Endothelial cell of umbilical vein (primary cell): ENCODE results near the gene KIF23. TPM values are rescaled to one million over a fixed set of nuclear protein-coding genes. Genes with fewer than 3 reads are reported as not detected.

Experiments used
- BruUV-seq: library from RNA; stranded (reverse); fragments of 400-500 nt; replicated peaks from 2 replicates; lab custom pipeline; 2021; lab: Mats Ljungman, UMichigan
- CTCF ChIA-PET: fragments of 300-600, 350-600 bp; sonication (Branson Sonifier 250); formaldehyde crosslinking; loops from one replicate; lab custom pipeline; 2021; ENCODE audit warnings: antibody characterized with exemption, inconsistent platforms; lab: Charles Lee
- POLR2A ChIA-PET: fragments of 300-600, 350-600 bp; sonication (Branson Sonifier 250); formaldehyde crosslinking; loops from one replicate; lab custom pipeline; 2021; ENCODE audit warnings: antibody characterized with exemption, inconsistent platforms; lab: Charles Lee
- DNase-seq: peaks from one replicate; pipeline ENCODE4 v3.0.0-alpha.2; 2011; ENCODE audit warnings: low read depth, low spot score
- FAIRE-seq: peaks from 2 replicates; lab custom pipeline; 2011; peaks lifted over from hg19 to GRCh38; lab: Jason Lieb, UNC
- H2AFZ ChIP-seq: 2 replicates; pipeline ENCODE4 v1.6.0; 2012; ENCODE audit warnings: low read depth, low read length, control low read depth, inconsistent platforms
- H3K27ac ChIP-seq: 2 replicates; pipeline ENCODE4 v1.5.1; 2011; ENCODE audit warnings: low read depth, mild to moderate bottlenecking, control low read depth, low read length, moderate library complexity; ENCODE audit not compliant: insufficient read depth
- H3K27me3 ChIP-seq, 2 experiments: 2 replicates each; pipeline versions ENCODE4 v1.6.0 to v1.6.1; 2011; ENCODE audit warnings: low read length in 2 of 2, mixed read lengths in 1 of 2; ENCODE audit not compliant: control insufficient read depth in 2 of 2, insufficient read depth in 2 of 2
- H3K36me3 ChIP-seq, 2 experiments: 2 replicates in 1 of 2; 3 replicates in 1 of 2; pipeline ENCODE4 v1.5.1; 2011; ENCODE audit warnings: low read length in 2 of 2, mild to moderate bottlenecking in 1 of 2, moderate library complexity in 1 of 2; ENCODE audit not compliant: control insufficient read depth in 2 of 2, insufficient read depth in 2 of 2; ENCODE audit errors: extremely low read depth in 1 of 2
- H3K4me1 ChIP-seq: 3 replicates; pipeline ENCODE4 v1.5.1; 2011; ENCODE audit warnings: mild to moderate bottlenecking, low read length; ENCODE audit not compliant: control insufficient read depth, insufficient read depth; ENCODE audit errors: extremely low read depth
- H3K4me2 ChIP-seq: 2 replicates; pipeline ENCODE4 v1.6.1; 2011; ENCODE audit warnings: low read length, control low read depth, mixed read lengths; ENCODE audit not compliant: insufficient read depth
- H3K4me3 ChIP-seq, 3 experiments: fragments of 200-600 bp in 1 of 3; sonication (generic), shearing (Covaris generic) in 1 of 3; replicated peaks in 1 of 3; 2 replicates each; pipeline ENCODE4 v1.5.1; 2011 to 2016; ENCODE audit warnings: control low read depth in 3 of 3, low read length in 3 of 3, mild to moderate bottlenecking in 2 of 3, inconsistent platforms in 1 of 3, low read depth in 1 of 3, moderate library complexity in 1 of 3; ENCODE audit not compliant: insufficient read depth in 1 of 3
- H3K79me2 ChIP-seq: 2 replicates; pipeline ENCODE4 v1.6.0; 2012; ENCODE audit warnings: low read length, inconsistent platforms; ENCODE audit not compliant: control insufficient read depth, insufficient read depth
- H3K9ac ChIP-seq: replicated peaks from 2 replicates; pipeline ENCODE3; 2011; ENCODE audit warnings: low read length, control low read depth; ENCODE audit not compliant: insufficient read depth; ENCODE audit errors: extremely low read depth
- H3K9me1 ChIP-seq: replicated peaks from 3 replicates; pipeline ENCODE4 v1.6.0; 2011; ENCODE audit warnings: mild to moderate bottlenecking, low read length; ENCODE audit not compliant: control insufficient read depth, insufficient read depth; ENCODE audit errors: extremely low read depth
- H3K9me3 ChIP-seq: replicated peaks from 2 replicates; pipeline ENCODE4 v1.5.1; 2012; ENCODE audit warnings: low read length, inconsistent platforms; ENCODE audit not compliant: control insufficient read depth, insufficient read depth
- H4K20me1 ChIP-seq: replicated peaks from 2 replicates; pipeline ENCODE3; 2011; ENCODE audit warnings: mild to moderate bottlenecking, low read length; ENCODE audit not compliant: control insufficient read depth, insufficient read depth; ENCODE audit errors: extremely low read depth
- EZH2 ChIP-seq: IDR thresholded peaks from 2 replicates; pipeline ENCODE4 v1.6.1; 2012; ENCODE audit warnings: borderline replicate concordance, low read depth, mild to moderate bottlenecking, moderate library complexity, low read length, inconsistent platforms; ENCODE audit not compliant: severe bottlenecking
- FOS ChIP-seq: IDR thresholded peaks from 2 replicates; pipeline ENCODE4 v1.6.1; 2011; ENCODE audit warnings: mild to moderate bottlenecking, low read length, moderate library complexity, borderline replicate concordance; ENCODE audit not compliant: insufficient read depth
- GATA2 ChIP-seq: IDR thresholded peaks from 2 replicates; pipeline ENCODE4 v1.7.0; 2011; ENCODE audit warnings: low read depth, mild to moderate bottlenecking, moderate library complexity, mixed read lengths, low read length; ENCODE audit not compliant: insufficient read length, insufficient read depth
- JUN ChIP-seq: IDR thresholded peaks from 2 replicates; pipeline ENCODE4 v1.6.1; 2011; ENCODE audit warnings: borderline replicate concordance, low read depth; ENCODE audit not compliant: insufficient read length, insufficient read depth
- MYC ChIP-seq: IDR thresholded peaks from one replicate; pipeline ENCODE4 v1.6.1; 2011; ENCODE audit warnings: mild to moderate bottlenecking, low read depth, low read length
- POLR2A ChIP-seq: IDR thresholded peaks from 2 replicates; pipeline ENCODE4 v1.6.1; 2012; ENCODE audit warnings: low read depth, mild to moderate bottlenecking, control low read depth, low read length
- POLR2AphosphoS5 ChIP-seq: IDR thresholded peaks from 2 replicates; pipeline ENCODE4 v1.6.1; 2012; ENCODE audit warnings: low read depth, mild to moderate bottlenecking, control low read depth, low read length, moderate library complexity; ENCODE audit not compliant: insufficient read depth
- dilution Hi-C: fragments of 300-500 bp; cut with MboI; formaldehyde crosslinking; loops from one replicate; pipeline ENCODE4 v1.15.0; 2019; ENCODE audit warnings: low sequenced_read_pairs; ENCODE audit not compliant: extremely low pct_ligation_motif_present
- intact Hi-C: fragments of 100-400 bp; cut with micrococcal nuclease; formaldehyde crosslinking; loops from one replicate; pipeline ENCODE4 v1.10.0; 2022
- polyA plus RNA-seq, 4 experiments: library from polyadenylated mRNA; depleted of rRNA in 3 of 4; stranded (reverse) in 3 of 4; unstranded in 1 of 4; fragments of >200 nt; gene quantifications; 2 replicates each; pipeline versions ENCODE4 v1.2.1 to v1.2.3, GENCODE V29; 2011 to 2012; ENCODE audit warnings: missing spikeins in 1 of 4
- total RNA-seq: library from RNA; stranded (reverse); gene quantifications from 2 replicates; pipeline ENCODE4 v1.2.3, GENCODE V29; 2021
- TF ChIP-seq, protein P1 (sequence below): IDR thresholded peaks from 2 replicates; pipeline ENCODE4 v1.6.1; 2011; ENCODE audit not compliant: insufficient read depth, insufficient read length
- TF ChIP-seq, protein P2 (sequence below), 2 donors: IDR thresholded peaks; 1 replicate in 1 of 2; 2 replicates in 1 of 2; pipeline ENCODE4 v1.5.1; 2011; ENCODE audit warnings: low read length in 2 of 2, mild to moderate bottlenecking in 2 of 2, moderate library complexity in 2 of 2, control low read depth in 1 of 2, inconsistent platforms in 1 of 2, low read depth in 1 of 2; ENCODE audit not compliant: insufficient read depth in 1 of 2; ENCODE audit errors: extremely low read depth in 1 of 2

Gene KIF23
- total and polyA plus RNA-seq, 2 donors (not counting 3 experiments of a cell fraction or from before 2014, with no cell fraction given) = 25.4 to 64.7 TPM

DNA sequence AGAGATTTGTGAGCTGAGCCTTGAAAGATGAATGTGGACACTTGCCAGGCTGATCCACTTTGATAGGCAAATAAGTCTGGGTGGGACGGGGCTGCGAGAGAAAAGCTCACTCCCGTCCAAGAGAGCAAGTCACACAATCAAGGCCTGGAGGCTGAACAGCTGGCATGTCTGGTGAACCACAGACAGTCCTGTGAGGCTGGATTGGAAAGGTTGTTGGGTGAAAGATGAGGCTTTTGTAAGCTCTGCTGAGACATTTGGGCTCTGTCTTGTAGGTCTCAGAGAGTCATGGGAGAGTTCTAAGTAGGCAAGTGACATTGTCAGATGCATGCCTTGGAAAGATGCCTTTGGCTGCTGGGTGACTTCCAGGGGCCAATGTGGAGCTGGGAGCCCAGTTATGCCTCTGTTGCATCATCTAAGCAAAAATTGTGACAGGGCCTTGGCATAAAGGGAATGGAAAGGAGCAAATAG lies 76.9 kb downstream of the KIF23 start:
- intact Hi-C loops (no loop called here), dilution Hi-C loops (no loop called here)
- H3K79me2 ChIP-seq = no peaks in the 10 kb centered on the region
- H3K4me3 ChIP-seq = no peak overlapping the region
- no peaks in the 10 kb centered on the region for H4K20me1 ChIP-seq
- BruUV-seq = no TSS peak
- H3K9me3 ChIP-seq = no peaks in the 10 kb centered on the region
- DNase-seq (no peak), FAIRE-seq (no peak)
- no peaks in the 10 kb centered on the region for H3K36me3 ChIP-seq
- POLR2A ChIA-PET = no interaction called here
- H2AFZ ChIP-seq = no peak overlapping the region
- no peaks in the 10 kb centered on the region for H3K9me1 ChIP-seq
- no peak overlapping the region for H3K27ac ChIP-seq
- peaks cover 0 to 1% of the 10 kb centered on the region in 2 experiments for H3K27me3 ChIP-seq
- no peak overlapping the region for H3K9ac ChIP-seq
- no peak overlapping the region for H3K4me2 ChIP-seq
- no peaks in the 10 kb centered on the region for H3K4me1 ChIP-seq
- CTCF ChIA-PET = interaction anchor here (1.5 kb wide), 1 partner anchor 13 kb away, joined by 4 read pairs; no protein-coding TSS in a partner anchor
- no peak for TF ChIP-seq GATA2
- no peak for TF ChIP-seq POLR2AphosphoS5
- no peak for TF ChIP-seq EZH2
- TF ChIP-seq, protein P1, sequence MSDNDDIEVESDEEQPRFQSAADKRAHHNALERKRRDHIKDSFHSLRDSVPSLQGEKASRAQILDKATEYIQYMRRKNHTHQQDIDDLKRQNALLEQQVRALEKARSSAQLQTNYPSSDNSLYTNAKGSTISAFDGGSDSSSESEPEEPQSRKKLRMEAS = no peak
- TF ChIP-seq MYC = no peak
- TF ChIP-seq FOS = no peak
- TF ChIP-seq JUN = no peak

DNA sequence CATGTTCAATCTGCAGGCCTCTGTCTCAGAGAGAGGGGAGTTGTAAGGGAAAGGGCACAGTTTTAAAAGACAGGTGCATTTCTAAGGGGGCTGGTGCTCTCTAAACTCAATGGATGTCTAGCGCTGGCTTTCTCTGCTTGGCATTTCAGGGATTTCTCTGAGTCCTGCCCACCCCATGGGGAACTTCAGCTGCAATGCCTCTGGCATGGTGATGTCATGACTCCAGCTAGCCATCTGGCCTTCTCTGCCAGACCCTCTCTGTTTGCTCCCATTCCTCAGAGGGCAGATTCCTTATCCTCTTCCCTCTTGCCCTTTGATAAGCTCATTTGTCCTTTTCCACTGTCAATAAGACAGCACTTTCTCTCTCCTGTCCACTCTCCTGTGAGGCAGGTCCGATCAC lies 79.3 kb downstream of the KIF23 start:
- TF ChIP-seq GATA2 = no peak
- TF ChIP-seq JUN = no peak
- no peak for TF ChIP-seq FOS
- TF ChIP-seq, protein P2, sequence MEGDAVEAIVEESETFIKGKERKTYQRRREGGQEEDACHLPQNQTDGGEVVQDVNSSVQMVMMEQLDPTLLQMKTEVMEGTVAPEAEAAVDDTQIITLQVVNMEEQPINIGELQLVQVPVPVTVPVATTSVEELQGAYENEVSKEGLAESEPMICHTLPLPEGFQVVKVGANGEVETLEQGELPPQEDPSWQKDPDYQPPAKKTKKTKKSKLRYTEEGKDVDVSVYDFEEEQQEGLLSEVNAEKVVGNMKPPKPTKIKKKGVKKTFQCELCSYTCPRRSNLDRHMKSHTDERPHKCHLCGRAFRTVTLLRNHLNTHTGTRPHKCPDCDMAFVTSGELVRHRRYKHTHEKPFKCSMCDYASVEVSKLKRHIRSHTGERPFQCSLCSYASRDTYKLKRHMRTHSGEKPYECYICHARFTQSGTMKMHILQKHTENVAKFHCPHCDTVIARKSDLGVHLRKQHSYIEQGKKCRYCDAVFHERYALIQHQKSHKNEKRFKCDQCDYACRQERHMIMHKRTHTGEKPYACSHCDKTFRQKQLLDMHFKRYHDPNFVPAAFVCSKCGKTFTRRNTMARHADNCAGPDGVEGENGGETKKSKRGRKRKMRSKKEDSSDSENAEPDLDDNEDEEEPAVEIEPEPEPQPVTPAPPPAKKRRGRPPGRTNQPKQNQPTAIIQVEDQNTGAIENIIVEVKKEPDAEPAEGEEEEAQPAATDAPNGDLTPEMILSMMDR (IDR thresholded peaks at IDR 0.05; ENCODE audit: extremely low read depth in 1 of 2, insufficient read depth in 1 of 2, low read depth in 1 of 2, low read length in 2 of 2) = no peak
- TF ChIP-seq MYC = no peak
- TF ChIP-seq POLR2A = no peak
- TF ChIP-seq, protein P1 = no peak
- TF ChIP-seq POLR2AphosphoS5 = no peak
- no peak overlapping the region for H3K27ac ChIP-seq
- ChIA-PET CTCF (interaction anchor here (0.6 to 1.1 kb wide), 3 partner anchors 9 to 234 kb away, joined by 3 to 5 read pairs (median 4); no protein-coding TSS in a partner anchor), POLR2A (no interaction called here)
- no peaks in the 10 kb centered on the region for H3K79me2 ChIP-seq
- no peaks in the 10 kb centered on the region for H3K9me3 ChIP-seq
- no peaks in the 10 kb centered on the region for H3K36me3 ChIP-seq
- no peak overlapping the region for H3K4me3 ChIP-seq
- intact Hi-C loops (no loop called here), dilution Hi-C loops (no loop called here)
- H3K9ac ChIP-seq = no peak overlapping the region
- H3K4me2 ChIP-seq = no peak overlapping the region
- H3K9me1 ChIP-seq = no peaks in the 10 kb centered on the region
- no TSS peak for BruUV-seq
- H2AFZ ChIP-seq = no peak overlapping the region
- peaks cover 0 to 1% of the 10 kb centered on the region in 2 experiments for H3K27me3 ChIP-seq
- H3K4me1 ChIP-seq = no peaks in the 10 kb centered on the region
- DNase-seq = no peak
- H4K20me1 ChIP-seq = no peaks in the 10 kb centered on the region
- no peak for FAIRE-seq
